ENCODE results near the gene VIPR2.

The VIPR2 gene

GRCh38 chr7:159158125-159158887 is 13.6 kb upstream of the VIPR2 start:
- DNase-seq (ENCODE audit: low read depth in 1 of 2, low spot score in 1 of 2) = no peak

DNA sequence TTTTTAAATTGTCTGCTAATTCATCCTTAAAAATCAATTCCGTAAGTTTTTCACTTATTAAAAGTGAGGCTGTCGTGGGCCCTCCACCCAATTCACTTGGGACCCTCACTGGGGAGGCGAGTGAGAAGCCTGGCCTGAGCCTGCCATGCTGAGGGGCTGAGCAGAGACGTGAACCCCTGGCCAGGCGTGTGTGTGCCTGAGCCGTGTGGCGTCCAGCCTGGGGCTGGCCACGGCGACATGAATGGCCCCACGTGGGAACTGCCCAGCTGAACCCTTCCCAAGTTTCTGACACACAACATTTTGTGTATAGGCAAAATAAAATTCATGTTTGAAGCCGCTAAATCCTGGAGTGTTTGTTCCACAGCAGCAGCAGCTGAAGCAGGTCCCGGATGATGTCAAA is 13.0 kb upstream of the VIPR2 start:
- DNase-seq (ENCODE audit: low read depth in 1 of 2, low spot score in 1 of 2) = no peak

- DNase-seq (ENCODE audit: low read depth in 1 of 2, low spot score in 1 of 2) = no peak
Observed at GRCh38 chr7:159156436-159157245, 12.0 kb upstream of the VIPR2 start.

DNA sequence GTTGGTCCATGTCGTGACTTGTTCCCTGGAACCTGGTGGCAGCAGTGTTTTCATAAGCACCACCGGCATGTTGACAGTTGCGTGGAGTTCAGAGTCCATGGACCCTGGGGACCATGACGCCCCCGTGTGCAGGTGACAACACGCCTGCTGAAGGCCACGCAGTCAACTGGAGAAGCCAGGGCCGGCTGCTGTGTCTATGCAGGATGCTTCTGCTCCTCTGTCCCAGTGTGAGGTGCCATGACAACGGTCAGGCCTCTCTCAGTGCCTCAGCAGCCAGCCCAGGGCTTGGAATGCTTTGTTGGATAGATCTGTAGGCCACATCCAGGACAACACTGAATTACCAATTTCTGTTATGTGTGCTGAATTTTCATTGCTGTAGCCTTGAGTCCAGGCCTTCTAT is 10.7 kb upstream of the VIPR2 start:
- no peak for DNase-seq (ENCODE audit: low read depth in 1 of 2, low spot score in 1 of 2)

DNA sequence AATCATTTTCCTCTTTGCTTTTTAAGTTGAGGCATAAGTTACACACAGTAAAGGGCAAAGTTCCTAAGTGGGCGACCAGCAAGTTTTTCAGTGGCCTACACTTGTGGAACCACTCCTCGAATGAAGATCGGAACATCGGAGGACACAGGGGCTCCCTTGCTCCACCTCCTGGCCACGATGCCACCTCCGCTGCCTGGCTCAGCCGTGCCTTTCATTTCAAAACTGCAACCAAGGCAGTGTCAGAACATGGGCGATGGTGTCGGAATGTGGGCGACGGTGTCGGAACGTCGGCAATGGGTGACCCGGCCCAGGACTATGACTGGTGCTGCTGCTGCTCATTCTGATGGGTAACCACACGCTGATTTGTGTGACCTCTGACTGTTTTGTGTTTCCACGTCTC is 9.6 kb upstream of the VIPR2 start:
- no peak for DNase-seq (ENCODE audit: low read depth in 1 of 2, low spot score in 1 of 2)

DNA sequence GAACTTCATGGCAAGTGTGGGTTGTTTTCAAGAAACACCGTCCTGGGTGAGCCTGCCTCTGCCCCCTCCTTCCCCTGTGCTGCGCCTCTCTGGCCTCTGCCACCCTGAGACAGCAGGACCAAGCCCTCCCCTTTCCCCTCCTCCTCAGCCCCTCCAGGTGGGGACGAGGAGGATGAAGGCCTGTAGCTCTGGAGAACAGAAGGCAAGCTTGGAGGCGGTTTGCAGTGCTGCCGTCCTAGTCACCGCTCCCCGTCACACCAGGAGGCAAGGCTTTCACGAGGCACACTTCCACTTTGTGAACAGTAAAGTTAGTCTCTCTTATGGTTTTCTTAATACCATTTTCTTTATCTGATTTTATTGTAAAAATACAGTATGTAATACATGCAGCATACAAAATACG is 8.8 kb upstream of the VIPR2 start:
- no peak for DNase-seq (ENCODE audit: low read depth in 1 of 2, low spot score in 1 of 2)

- DNase-seq (ENCODE audit: low read depth in 1 of 2, low spot score in 1 of 2) = no peak
Observed at GRCh38 chr7:159152816-159153215, 8.1 kb upstream of the VIPR2 start.

- DNase-seq (ENCODE audit: low read depth in 1 of 2, low spot score in 1 of 2) = no peak
Observed at GRCh38 chr7:159151231-159151630, 6.6 kb upstream of the VIPR2 start.

DNA sequence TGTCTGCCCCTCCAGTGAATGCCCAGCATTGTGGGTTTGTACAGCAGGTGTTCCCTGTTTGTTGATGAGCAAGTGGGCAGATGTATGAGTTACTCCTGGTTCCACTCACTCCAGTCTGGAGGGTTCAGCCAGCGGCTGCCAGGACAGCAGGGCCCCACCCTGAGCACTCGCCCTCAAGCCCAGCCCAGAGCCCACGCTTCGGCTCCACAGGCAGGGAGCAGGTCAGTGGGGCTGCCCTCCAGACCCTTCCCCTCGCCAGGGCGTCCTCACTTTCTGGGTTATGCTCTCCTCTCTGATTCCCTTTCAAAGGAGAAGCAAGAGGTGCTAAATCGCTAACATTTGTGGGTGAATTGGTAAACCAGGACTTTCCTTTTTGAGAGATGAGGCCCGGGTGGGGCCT is 4.8 kb upstream of the VIPR2 start:
- no peak for DNase-seq (ENCODE audit: low read depth in 1 of 2, low spot score in 1 of 2)

DNA sequence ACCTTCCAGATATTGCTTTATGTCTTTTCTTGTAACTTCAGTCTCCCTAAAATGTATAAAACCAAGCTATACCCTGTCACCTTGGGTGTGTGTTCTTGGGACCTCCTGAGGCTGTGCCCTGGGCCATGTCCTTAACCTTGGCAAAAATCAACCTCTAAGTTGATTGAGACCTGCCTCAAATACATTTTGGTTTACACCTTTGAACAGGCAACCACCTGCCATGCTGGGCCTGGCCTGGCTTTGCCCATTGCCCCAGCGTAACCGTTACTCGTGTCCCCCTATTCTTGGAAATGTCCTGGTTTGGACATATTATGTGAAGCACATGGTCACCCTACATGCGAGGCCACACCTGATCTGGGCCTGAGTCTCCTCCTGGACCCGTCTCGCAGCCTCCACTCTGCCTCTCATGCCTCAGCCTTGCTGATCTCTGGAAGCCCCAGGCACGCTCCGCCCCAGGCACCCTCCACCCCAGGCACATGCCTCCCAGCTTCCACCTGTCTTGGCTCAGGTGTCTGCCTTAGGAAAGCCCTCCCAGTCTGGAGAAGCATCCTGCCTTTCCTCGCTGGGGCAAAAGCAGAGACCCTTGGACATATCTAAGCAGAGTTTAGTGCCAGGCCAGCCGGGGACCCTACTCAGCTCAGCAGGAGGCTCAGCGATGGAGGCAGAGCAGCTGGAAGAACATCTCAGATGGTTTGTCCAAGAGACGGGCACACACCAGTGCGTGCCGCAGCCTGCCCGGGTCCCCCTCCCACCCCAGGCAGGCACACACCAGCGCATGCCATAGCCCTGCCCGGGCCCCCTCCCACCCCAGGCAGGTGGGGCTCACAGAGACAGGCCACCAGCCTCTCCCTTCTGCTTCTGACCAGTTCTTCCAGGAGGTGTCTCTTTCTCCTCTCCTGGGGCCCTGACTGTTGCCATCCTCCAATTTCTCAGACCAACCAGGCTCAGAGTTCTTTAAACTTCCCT is 4.0 kb upstream of the VIPR2 start:
- no peak for DNase-seq (ENCODE audit: low read depth in 1 of 2, low spot score in 1 of 2)

DNA sequence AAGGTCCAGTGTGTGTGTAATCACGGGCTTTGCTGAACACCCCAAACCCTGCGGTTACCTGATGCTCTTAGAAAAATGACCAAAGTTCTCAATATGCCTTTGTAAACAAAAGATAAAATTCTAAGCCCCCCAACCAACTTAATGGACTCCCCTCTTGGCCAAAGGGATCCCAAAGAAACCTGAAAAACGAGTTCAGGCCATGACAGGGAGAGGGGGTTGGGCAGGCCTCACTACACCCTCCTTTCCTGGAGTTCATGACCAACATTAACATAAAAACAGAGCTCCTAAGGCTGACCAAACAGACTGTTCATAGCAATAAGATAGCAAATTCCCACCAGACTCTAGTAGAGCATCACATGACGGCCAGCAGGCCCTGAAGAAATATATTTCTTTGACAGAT is 3.0 kb upstream of the VIPR2 start:
- DNase-seq (ENCODE audit: low read depth in 1 of 2, low spot score in 1 of 2) = no peak

DNA sequence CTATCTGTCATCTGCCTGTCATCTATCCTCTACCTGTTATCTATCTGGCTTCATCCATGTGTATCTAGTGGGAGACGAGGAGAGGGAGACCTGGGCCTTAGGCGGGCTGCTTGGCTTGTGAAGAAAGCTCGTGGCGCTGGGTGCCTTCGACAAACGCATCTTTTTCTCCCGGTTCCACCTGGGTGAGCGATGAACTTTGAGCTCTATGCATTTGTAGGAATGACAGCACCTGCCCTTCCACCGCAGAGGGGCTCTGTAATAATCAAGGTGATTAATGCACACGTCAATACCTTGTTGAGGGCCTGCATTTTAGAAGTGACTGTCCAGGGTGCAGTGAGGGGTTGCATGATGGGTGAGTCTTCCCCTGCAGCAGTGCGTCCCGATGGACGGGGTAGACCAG is 2.6 kb upstream of the VIPR2 start:
- DNase-seq (ENCODE audit: low read depth in 1 of 2, low spot score in 1 of 2) = no peak

- DNase-seq (ENCODE audit: low read depth in 1 of 2, low spot score in 1 of 2) = no peak
Observed at GRCh38 chr7:159146084-159146858, 1.6 kb upstream of the VIPR2 start.

- no peak for DNase-seq (ENCODE audit: low read depth in 1 of 2, low spot score in 1 of 2)
Observed at GRCh38 chr7:159145490-159145855, 806 bp upstream of the VIPR2 start.

- no peak for DNase-seq (ENCODE audit: low read depth in 1 of 2, low spot score in 1 of 2)
Observed at GRCh38 chr7:159143780-159144757, 598 bp downstream of the VIPR2 start.

DNA sequence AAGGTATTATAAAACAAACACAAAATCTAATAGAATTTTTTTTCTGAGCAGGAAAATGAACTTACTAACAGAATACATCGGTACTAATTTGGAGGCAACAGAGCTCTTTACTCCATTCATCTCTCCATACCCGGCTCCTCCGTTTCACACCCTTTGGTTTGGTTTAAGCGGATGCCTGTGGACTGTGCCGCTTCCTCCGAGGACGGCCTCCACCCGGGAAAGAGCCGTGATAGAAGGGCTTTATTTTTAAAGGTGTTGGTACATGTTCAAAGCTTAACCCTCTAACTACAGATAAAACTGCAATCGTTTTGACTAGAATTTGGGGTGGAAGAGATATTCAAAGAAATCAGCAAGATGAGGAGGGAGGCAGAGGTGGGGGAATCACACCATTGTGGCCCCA is 1.9 kb downstream of the VIPR2 start:
- no peak for DNase-seq (ENCODE audit: low read depth in 1 of 2, low spot score in 1 of 2)

GRCh38 chr7:159142199-159142598 is 2.5 kb downstream of the VIPR2 start:
- no peak for DNase-seq (ENCODE audit: low read depth in 1 of 2, low spot score in 1 of 2)

- DNase-seq (ENCODE audit: low read depth in 1 of 2, low spot score in 1 of 2) = no peak
Observed at GRCh38 chr7:159141660-159142059, 3.0 kb downstream of the VIPR2 start.

DNA sequence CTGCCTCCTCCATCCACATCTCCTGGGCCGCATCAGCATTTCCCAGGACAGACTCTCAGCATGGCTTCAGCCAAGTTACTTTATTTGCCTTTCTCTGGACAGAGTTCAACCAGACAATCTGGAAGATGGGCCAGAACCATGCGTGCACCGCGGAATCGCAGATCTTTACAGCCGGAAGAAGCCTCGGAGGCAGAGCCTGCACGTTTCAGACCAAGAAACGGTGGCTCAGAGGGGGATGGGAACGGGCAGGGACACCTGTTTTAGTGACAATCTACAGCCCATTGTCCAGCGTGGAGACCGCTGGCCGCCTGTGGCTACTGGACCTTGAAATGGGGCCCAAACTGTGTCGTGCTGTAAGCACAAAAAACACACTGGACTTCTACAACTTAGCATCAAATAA is 3.5 kb downstream of the VIPR2 start:
- no peak for DNase-seq (ENCODE audit: low read depth in 1 of 2, low spot score in 1 of 2)

All from activated T-helper 1 cell treated with anti-CD3 and anti-CD28 coated beads, Interleukin-2, amount 50 U/mL, for 16 hours (primary cell).